Muscle of leg (tissue), 11 donors: ENCODE measurements around the gene SC5D. TPM values are rescaled to one million over a fixed set of nuclear protein-coding genes. Genes with fewer than 3 reads are reported as not detected.

Experiments used
- DNase-seq: peaks from one replicate; pipeline ENCODE4 v3.0.0; 2013
- H3K27ac ChIP-seq: one replicate; pipeline ENCODE4 v1.5.1; 2013; ENCODE audit warnings: mild to moderate bottlenecking, low read length, control low read depth
- H3K27me3 ChIP-seq: one replicate; pipeline ENCODE4 v1.6.1; 2013; ENCODE audit warnings: low read length; ENCODE audit not compliant: control insufficient read depth, insufficient read depth
- H3K36me3 ChIP-seq: one replicate; pipeline ENCODE4 v1.6.1; 2013; ENCODE audit warnings: low read length; ENCODE audit not compliant: control insufficient read depth, insufficient read depth
- H3K4me1 ChIP-seq: one replicate; pipeline ENCODE4 v1.6.1; 2013; ENCODE audit warnings: low read length; ENCODE audit not compliant: control insufficient read depth, insufficient read depth
- H3K4me3 ChIP-seq: one replicate; pipeline ENCODE4 v1.5.1; 2013; ENCODE audit warnings: low read length, control low read depth
- H3K9me3 ChIP-seq: replicated peaks from 2 replicates; pipeline ENCODE4 v1.6.1; 2013; ENCODE audit warnings: low read depth, low read length; ENCODE audit not compliant: control insufficient read depth
- WGBS: methylation state at CpG from one replicate; pipeline ENCODE4 v1.1.5; 2013; ENCODE audit warnings: missing lambda C conversion rate; ENCODE audit not compliant: insufficient coverage; 5-methylcytosine and 5-hydroxymethylcytosine counted together
- polyA plus RNA-seq, 8 donors: library from polyadenylated mRNA; unstranded; fragments of 120-200 nt; gene quantifications; one replicate each; pipeline versions ENCODE4 v1.2.1 to v1.2.3, GENCODE V29; 2013; ENCODE audit warnings: inconsistent platforms in 1 of 8, low replicate concordance in 1 of 8; ENCODE audit not compliant: insufficient read length in 8 of 8, insufficient read depth in 1 of 8
- total RNA-seq: library from RNA; stranded (reverse); fragments of 120-200 nt; gene quantifications from one replicate; pipeline ENCODE4 v1.2.4, GENCODE V29; 2013

SC5D gene
- total and polyA plus RNA-seq, 9 donors: 15.6 to 38.0 (median 29.4) TPM

DNA sequence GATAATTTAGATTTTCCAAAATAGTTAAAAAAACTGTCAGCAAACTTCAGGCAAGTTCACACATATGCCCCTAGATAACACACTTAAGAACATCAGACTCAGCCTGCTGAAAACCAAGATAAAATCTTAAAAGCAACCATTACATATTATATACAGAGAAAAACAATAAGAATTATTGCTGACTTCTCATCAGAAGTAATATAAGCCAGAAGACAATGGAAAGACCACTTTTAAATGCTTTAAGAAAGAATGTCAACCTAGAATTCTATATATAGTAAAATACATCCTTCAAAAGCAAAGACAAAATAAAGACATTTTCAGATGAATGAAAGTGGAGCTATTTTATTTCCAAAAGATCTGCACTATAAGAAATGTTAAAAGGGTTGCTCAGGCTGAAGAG is 37.8 kb upstream of the SC5D start:
- DNase-seq: no peak
- Histone ChIP-seq H3K36me3 (no peaks in the 10 kb centered on the region), H3K9me3 (no peaks in the 10 kb centered on the region), H3K27ac (no peak overlapping the region), H3K27me3 (peaks cover 2% of the 10 kb centered on the region), H3K4me1 (no peaks in the 10 kb centered on the region), H3K4me3 (no peak overlapping the region)

DNA sequence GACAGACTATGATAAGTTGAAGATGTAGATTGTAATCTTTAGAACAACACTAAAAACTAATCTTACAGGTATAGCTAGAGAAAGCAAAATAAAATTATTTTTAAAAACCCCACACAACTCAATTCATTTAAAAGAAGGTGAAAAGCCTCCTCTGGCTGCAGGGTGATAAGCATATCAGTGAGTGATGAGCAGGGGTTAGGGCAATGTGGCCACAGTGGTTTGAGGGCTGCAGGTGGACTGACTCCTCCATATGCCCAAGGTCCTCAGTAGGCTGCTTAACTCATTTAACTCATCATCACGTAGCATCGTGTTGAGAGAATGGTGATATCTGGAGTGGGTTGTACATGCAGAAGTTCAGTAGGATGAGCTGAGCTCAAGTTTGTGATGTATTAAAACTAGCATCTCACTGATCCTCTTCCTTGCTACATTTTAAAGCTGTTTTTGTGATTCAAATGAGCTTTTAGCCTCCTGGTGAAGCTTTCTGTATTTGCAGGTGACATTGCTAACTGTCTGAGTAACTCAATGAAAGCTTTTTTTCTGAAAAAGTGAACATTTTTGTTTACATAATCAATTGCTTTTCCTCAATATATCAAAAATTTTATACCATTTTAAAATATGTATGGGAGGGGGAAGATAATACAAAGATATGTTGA is 37.0 kb upstream of the SC5D start:
- no peak overlapping the region for H3K27ac ChIP-seq
- no peaks in the 10 kb centered on the region for H3K9me3 ChIP-seq
- H3K27me3 ChIP-seq: peaks cover 2% of the 10 kb centered on the region
- no peaks in the 10 kb centered on the region for H3K36me3 ChIP-seq
- no CpG with 5 or more reads among the region's 2 CpGs for WGBS
- no peaks in the 10 kb centered on the region for H3K4me1 ChIP-seq
- no peak for DNase-seq
- no peak overlapping the region for H3K4me3 ChIP-seq

DNA sequence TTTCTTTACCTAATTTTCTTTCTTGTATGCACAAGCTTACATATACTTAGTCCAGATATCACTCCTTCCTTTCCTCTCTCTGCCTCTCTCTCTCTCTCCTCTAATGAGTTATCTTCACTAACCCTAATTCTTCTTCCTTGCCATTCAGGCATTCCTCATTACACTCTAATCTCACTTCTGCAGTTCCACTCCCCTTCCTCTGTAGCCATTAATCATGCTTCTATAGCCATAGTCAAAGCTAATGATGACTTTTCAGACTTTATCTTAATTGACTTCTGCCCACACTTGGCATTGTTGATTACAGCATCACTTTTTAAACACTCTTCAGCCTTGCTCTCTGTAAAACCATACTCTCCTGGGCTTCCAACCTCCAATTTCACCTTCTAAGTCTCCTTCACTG is 35.3 kb upstream of the SC5D start:
- Histone ChIP-seq H3K36me3 (no peaks in the 10 kb centered on the region), H3K4me3 (no peak overlapping the region), H3K27ac (no peak overlapping the region), H3K27me3 (peaks cover 2% of the 10 kb centered on the region), H3K9me3 (no peaks in the 10 kb centered on the region), H3K4me1 (no peaks in the 10 kb centered on the region)
- DNase-seq: no peak

DNA sequence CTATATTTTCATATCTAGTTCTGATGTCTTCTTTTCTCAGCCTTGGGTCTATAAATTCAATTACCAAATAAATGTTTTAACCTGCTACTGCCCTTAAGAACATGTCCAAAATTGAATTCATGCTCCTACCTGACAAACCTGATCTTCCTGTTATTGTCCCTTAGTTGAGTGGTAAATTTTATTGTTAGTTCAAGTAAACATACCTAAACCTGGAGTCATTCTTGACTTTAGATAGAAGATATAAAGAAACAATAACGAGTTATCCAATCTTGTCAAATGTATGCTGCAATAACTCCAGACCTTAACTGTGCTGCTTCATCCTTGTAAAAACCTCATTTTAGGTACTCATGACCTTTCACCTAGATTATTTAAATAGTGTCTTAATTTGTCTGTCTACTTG is 34.6 kb upstream of the SC5D start:
- H3K27ac ChIP-seq: no peak overlapping the region
- WGBS: no CpG with 5 or more reads among the region's 1 CpG
- no peak for DNase-seq

DNA sequence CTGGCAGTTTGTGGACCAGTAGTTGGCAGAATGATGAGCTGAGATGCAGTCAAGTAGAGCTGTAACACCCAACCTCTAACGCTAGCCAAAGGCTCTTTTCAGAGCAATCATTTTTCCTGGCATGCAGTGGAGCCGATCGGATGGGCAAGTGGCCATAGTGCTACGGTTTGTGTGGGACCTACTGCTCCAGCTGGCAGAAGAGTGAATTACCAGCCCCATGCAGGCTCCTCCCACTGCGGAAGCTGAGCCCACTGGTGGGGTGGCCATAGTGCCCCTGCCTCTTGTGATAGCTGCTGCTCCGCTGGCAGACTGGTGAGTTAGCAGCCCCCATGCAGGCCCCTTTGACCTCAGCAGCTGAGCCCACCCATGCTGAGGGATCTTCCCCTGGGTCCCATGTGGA is 27.0 kb upstream of the SC5D start:
- H3K4me1 ChIP-seq: no peaks in the 10 kb centered on the region
- H3K27ac ChIP-seq: no peak overlapping the region
- peaks cover 2% of the 10 kb centered on the region for H3K27me3 ChIP-seq
- no peak overlapping the region for H3K4me3 ChIP-seq
- H3K9me3 ChIP-seq: no peaks in the 10 kb centered on the region
- DNase-seq: no peak
- 69% methylated on average over 6 of the region's 6 CpGs for WGBS
- no peaks in the 10 kb centered on the region for H3K36me3 ChIP-seq

More for the DNA sequence above, 34.6 kb upstream of the SC5D start:
- Histone ChIP-seq H3K4me3 (no peak overlapping the region), H3K9me3 (no peaks in the 10 kb centered on the region), H3K4me1 (no peaks in the 10 kb centered on the region), H3K27me3 (peaks cover 2% of the 10 kb centered on the region), H3K36me3 (no peaks in the 10 kb centered on the region)

DNA sequence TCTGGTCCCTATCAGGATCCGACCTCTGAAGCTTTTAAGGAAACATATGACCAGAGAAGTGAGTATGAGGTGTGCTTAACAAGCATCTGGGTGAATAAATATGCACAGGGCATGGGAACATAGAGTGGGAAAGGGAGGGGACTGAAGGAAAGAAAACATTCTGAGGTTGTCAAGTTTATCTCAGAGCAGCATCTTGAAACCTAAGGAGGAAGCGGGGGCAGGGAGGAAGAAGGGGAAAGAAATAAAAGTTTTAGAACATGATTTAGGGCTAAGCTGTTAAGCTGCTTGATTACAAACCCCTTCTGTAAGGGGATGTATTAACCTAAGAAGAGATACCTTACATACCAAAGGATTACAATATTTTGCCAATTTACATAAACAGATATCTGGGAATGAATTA is 24.0 kb upstream of the SC5D start:
- DNase-seq: no peak
- 56% methylated on average over 1 of the region's 2 CpGs for WGBS
- Histone ChIP-seq H3K36me3 (no peaks in the 10 kb centered on the region), H3K9me3 (no peaks in the 10 kb centered on the region), H3K4me3 (no peak overlapping the region), H3K4me1 (no peaks in the 10 kb centered on the region), H3K27ac (no peak overlapping the region), H3K27me3 (peaks cover 2% of the 10 kb centered on the region)

DNA sequence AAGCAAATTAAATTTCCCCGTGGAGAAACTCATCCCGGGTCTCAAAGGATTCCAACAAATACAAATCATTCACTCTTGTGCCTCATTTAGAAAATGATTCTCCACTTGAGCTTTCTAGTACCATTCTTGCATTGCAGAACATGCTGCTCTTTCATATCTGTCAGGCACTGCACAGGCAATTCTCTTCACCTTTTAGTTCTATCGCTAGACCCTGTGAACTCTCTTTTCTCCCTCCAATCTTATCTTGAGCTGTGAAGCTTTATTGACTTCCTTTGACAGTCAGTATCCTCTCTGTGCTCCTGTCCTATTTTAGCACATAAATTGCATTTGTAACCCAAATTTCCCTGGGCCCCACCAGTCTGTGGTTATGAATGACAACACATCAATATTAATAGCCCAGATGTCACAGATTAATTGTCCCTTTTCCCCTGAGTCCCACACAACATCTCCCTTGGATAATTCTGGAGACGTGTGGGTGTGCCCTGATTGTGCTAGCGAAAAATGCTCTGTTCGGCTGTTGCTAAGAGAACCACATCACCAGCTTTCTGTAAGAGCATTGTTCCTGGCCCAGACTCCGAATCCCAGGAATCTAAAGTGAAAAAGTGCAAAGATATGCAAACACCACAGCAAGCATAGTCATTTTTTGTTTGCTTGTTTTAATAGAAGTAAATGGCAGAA is 22.4 kb upstream of the SC5D start:
- H3K27ac ChIP-seq: no peak overlapping the region
- WGBS: 39% methylated on average over 5 of the region's 7 CpGs
- no peaks in the 10 kb centered on the region for H3K4me1 ChIP-seq
- H3K9me3 ChIP-seq: no peaks in the 10 kb centered on the region
- H3K36me3 ChIP-seq: no peaks in the 10 kb centered on the region
- DNase-seq: no peak
- peaks cover 2% of the 10 kb centered on the region for H3K27me3 ChIP-seq
- no peak overlapping the region for H3K4me3 ChIP-seq

DNA sequence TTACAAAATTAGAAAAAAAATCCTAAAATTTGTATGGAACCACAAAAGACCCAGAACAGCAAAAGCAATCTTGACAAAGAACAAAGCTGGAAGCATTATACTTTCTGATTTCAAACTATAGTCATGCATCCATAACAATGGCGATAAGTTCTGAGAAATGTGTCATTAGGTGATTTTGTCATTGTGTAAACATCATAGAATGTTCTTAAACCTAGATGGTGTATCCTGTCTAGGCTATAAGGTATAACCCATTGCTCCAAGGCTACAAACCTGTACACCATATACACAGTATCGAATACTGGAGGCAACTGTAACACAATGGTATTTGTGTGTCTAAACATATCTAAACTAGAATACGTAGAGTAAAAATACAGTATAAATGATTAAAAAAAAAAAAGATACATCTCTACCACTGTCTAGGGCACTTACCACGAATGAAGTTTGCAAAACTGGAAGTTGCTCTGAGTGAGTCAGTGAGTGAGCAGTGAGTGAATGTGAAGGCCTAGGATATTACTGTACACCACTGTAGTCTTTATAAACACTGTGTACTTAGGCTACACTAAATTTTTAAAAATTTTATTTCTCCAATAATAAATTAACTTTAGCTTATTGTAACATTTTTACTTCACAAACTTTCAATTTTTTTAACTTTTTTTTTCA is 18.1 kb upstream of the SC5D start:
- Histone ChIP-seq H3K27me3 (no peaks in the 10 kb centered on the region), H3K9me3 (no peaks in the 10 kb centered on the region), H3K36me3 (no peaks in the 10 kb centered on the region), H3K4me3 (no peak overlapping the region), H3K4me1 (no peaks in the 10 kb centered on the region), H3K27ac (no peak overlapping the region)
- no CpG with 5 or more reads among the region's 4 CpGs for WGBS
- no peak for DNase-seq

DNA sequence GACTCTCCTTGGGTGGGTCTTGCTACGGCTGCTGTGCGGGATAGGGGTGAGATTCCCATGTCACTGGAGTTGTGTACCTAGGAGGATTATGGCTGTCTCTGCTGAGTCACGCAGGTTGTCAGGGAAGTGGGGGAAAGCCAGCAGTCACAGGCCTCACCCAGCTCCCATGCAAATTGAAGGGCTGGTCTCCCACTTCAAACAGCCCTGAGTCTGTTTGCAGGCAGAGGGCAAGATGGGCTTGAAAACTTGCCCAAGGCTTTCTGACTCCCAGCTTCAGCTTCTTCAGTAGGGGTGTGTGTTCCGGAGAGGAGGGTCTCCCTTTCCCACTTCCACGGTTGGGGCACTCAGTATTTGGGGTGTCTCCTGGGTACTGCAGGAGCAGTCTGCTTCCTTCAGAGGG is 10.9 kb upstream of the SC5D start:
- no peaks in the 10 kb centered on the region for H3K4me1 ChIP-seq
- peaks cover 3% of the 10 kb centered on the region for H3K9me3 ChIP-seq
- peaks cover 3% of the 10 kb centered on the region for H3K27me3 ChIP-seq
- H3K27ac ChIP-seq: no peak overlapping the region
- H3K36me3 ChIP-seq: no peaks in the 10 kb centered on the region
- H3K4me3 ChIP-seq: no peak overlapping the region
- no peak for DNase-seq
- WGBS: 91% methylated on average over 5 of the region's 5 CpGs

DNA sequence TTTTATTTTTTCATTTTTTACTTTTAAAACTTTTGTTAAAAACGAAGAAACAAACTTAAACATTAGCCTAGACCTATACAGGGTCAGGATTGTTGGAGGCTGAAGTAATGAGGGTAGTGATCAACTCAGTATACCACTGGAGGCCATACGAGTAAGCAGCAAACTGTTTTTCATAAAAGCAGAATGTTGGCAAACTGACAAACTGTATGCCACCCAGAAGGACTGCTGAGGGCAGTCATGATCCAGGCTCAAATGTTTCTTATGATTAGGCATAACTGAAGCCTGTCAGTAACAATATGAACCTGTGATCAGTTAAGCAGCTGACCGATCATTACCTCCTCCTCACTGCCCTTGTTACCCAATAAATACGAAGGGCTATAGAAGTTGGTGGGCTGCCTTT is 10.2 kb upstream of the SC5D start:
- no peaks in the 10 kb centered on the region for H3K36me3 ChIP-seq
- H3K4me3 ChIP-seq: no peak overlapping the region
- peaks cover 3% of the 10 kb centered on the region for H3K27me3 ChIP-seq
- no peak overlapping the region for H3K27ac ChIP-seq
- DNase-seq: no peak
- H3K4me1 ChIP-seq: no peaks in the 10 kb centered on the region
- H3K9me3 ChIP-seq: peaks cover 3% of the 10 kb centered on the region
- 88% methylated on average over 1 of the region's 4 CpGs for WGBS
